GM18861 (cell line): ENCODE data around the gene BRCC3.
"Not testable (repeated sequence)": the region's sequence is repeated elsewhere in the genome, so short reads cannot be mapped to it uniquely, and the experiment has no call there.

Source experiments
- ATAC-seq: cut with Tn5 transposase; IDR thresholded peaks from one replicate; pipeline ENCODE4 v1.9.1; 2021; ENCODE audit not compliant: unreplicated experiment

Gene BRCC3

GRCh38 chrX:155143959-155144548, 72.7 kb downstream of the BRCC3 start:
- no peak for ATAC-seq

- no peak for ATAC-seq
These were observed 73.6 kb downstream of the BRCC3 start for GRCh38 chrX:155144926-155145325.

- ATAC-seq: not testable (repeated sequence)
These were observed 76.3 kb downstream of the BRCC3 start for GRCh38 chrX:155147612-155148011.

GRCh38 chrX:155148166-155148565, 76.9 kb downstream of the BRCC3 start:
- not testable (repeated sequence) for ATAC-seq

GRCh38 chrX:155148724-155149537, 77.6 kb downstream of the BRCC3 start:
- no peak for ATAC-seq

GRCh38 chrX:155169881-155170280, 98.6 kb downstream of the BRCC3 start:
- no peak for ATAC-seq
